Measurements from ENCODE around the gene ZNF30. TPM values are rescaled to one million over a fixed set of nuclear protein-coding genes. Genes with fewer than 3 reads are reported as not detected.

ZNF30 gene
- total and polyA plus RNA-seq, 4 donors: 1.3 to 1.8 (median 1.7) TPM

- no peak for TF ChIP-seq REST (IDR thresholded peaks at IDR 0.05)
Measured at GRCh38 chr19:34888091-34888490, 38.6 kb upstream of the ZNF30 start (continued).

DNA sequence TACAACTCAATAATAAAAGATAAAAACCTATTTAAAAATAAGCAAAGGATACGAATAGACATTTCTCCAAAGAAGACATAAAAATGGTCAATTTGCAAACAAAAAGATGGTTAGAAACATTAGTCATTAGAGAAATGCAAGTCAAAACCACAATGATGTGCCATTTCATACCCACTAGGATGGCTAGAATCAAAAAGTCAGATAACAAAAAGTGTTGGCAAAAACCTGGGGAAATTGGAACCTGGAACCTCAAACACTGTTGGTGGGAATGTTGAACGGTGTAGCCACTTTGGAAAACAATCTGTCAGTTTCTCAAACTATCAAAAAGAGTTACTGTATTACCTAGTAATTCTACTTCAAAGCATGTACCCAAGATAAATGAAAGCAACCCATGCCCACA lies 26.5 kb upstream of the ZNF30 start:
- peaks cover 0 to 5% (median 0%) of the 10 kb centered on the region in 4 donors for H3K9me3 ChIP-seq (ENCODE audit: control insufficient read depth in 4 of 4, low read length in 3 of 4)
- no peak for DNase-seq (ENCODE audit: low spot score)
- no peak overlapping the region for H3K4me3 ChIP-seq (ENCODE audit: low read depth in 1 of 3, low read length in 3 of 3)
- TF ChIP-seq ZBTB33 (IDR thresholded peaks at IDR 0.05): no peak
- TF ChIP-seq HNF4A (conservative IDR thresholded peaks at IDR 0.05): no peak
- TF ChIP-seq HNF4G (IDR thresholded peaks at IDR 0.05): no peak
- no peak for TF ChIP-seq YY1 (IDR thresholded peaks at IDR 0.05)
- TF ChIP-seq ATF3 (IDR thresholded peaks at IDR 0.05): no peak
- TF ChIP-seq MAX (IDR thresholded peaks at IDR 0.05): no peak
- TF ChIP-seq FOXA2 (IDR thresholded peaks at IDR 0.05): no peak
- no peak for TF ChIP-seq RAD21 (IDR thresholded peaks at IDR 0.05)
- TF ChIP-seq, protein P1, sequence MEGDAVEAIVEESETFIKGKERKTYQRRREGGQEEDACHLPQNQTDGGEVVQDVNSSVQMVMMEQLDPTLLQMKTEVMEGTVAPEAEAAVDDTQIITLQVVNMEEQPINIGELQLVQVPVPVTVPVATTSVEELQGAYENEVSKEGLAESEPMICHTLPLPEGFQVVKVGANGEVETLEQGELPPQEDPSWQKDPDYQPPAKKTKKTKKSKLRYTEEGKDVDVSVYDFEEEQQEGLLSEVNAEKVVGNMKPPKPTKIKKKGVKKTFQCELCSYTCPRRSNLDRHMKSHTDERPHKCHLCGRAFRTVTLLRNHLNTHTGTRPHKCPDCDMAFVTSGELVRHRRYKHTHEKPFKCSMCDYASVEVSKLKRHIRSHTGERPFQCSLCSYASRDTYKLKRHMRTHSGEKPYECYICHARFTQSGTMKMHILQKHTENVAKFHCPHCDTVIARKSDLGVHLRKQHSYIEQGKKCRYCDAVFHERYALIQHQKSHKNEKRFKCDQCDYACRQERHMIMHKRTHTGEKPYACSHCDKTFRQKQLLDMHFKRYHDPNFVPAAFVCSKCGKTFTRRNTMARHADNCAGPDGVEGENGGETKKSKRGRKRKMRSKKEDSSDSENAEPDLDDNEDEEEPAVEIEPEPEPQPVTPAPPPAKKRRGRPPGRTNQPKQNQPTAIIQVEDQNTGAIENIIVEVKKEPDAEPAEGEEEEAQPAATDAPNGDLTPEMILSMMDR (IDR thresholded peaks at IDR 0.05; ENCODE audit: low read depth, low read length, missing input control): no peak
- TF ChIP-seq EGR1 (IDR thresholded peaks at IDR 0.05; ENCODE audit: low read depth in 2 of 2): no peak
- TF ChIP-seq FOXA1 (IDR thresholded peaks at IDR 0.05): no peak
- TF ChIP-seq TAF1 (conservative IDR thresholded peaks at IDR 0.05): no peak
- TF ChIP-seq GABPA (IDR thresholded peaks at IDR 0.05 in 1 of 2, conservative IDR thresholded peaks at IDR 0.05 in 1 of 2): no peak
- no peak for TF ChIP-seq SP1 (IDR thresholded peaks at IDR 0.05)
- TF ChIP-seq NR2F2 (IDR thresholded peaks at IDR 0.05): no peak
- no peak for TF ChIP-seq JUND (IDR thresholded peaks at IDR 0.05)
- no peak for TF ChIP-seq RXRA (IDR thresholded peaks at IDR 0.05)
- no peak for TF ChIP-seq REST (IDR thresholded peaks at IDR 0.05)
- H3K27me3 ChIP-seq (ENCODE audit: control insufficient read depth in 4 of 4, insufficient read depth in 4 of 4, low read length in 3 of 4): peaks cover 0 to 5% (median 0%) of the 10 kb centered on the region in 4 donors
- H3K4me1 ChIP-seq (ENCODE audit: control insufficient read depth in 4 of 4, insufficient read depth in 4 of 4, low read length in 3 of 4): peaks cover 0 to 1% (median 0%) of the 10 kb centered on the region in 4 donors
- no peak overlapping the region for H3K9ac ChIP-seq (ENCODE audit: low read depth in 1 of 2, low read length in 2 of 2)
- 68% methylated on average over 2 of the region's 2 CpGs for WGBS
- H3K36me3 ChIP-seq (ENCODE audit: control insufficient read depth in 4 of 4, insufficient read depth in 3 of 4, low read depth in 1 of 4, low read length in 3 of 4): no peaks in the 10 kb centered on the region
- no peak overlapping the region for H3K27ac ChIP-seq (ENCODE audit: low read depth in 1 of 2, low read length in 2 of 2)
